Immature natural killer cell (primary cell): ENCODE results near the gene RNF227. TPM values are rescaled to one million over a fixed set of nuclear protein-coding genes. Genes with fewer than 3 reads are reported as not detected.
"Not testable (repeated sequence)": the region's sequence is repeated elsewhere in the genome, so short reads cannot be mapped to it uniquely, and the experiment has no call there.

Experiments used
- DNase-seq, 3 donors: peaks; one replicate each; pipeline ENCODE4 v3.0.0; 2022; ENCODE audit warnings: mixed read lengths in 1 of 3
- H3K27ac Mint-ChIP-seq, 6 donors: one replicate each; pipeline ENCODE4 v1.8.0; 2020; ENCODE audit warnings: mixed read lengths in 6 of 6, mild to moderate bottlenecking in 5 of 6, inconsistent platforms in 4 of 6, moderate library complexity in 3 of 6
- H3K27me3 Mint-ChIP-seq, 3 donors: one replicate each; pipeline ENCODE4 v1.8.0; 2020 to 2021; ENCODE audit warnings: low read depth in 3 of 3, mild to moderate bottlenecking in 3 of 3, mixed read lengths in 3 of 3, moderate library complexity in 3 of 3, inconsistent platforms in 1 of 3
- H3K36me3 Mint-ChIP-seq, 3 donors: one replicate each; pipeline ENCODE4 v1.8.0; 2020; ENCODE audit warnings: mixed read lengths in 3 of 3, inconsistent platforms in 2 of 3, mild to moderate bottlenecking in 2 of 3
- H3K4me1 Mint-ChIP-seq, 2 donors: one replicate each; pipeline ENCODE4 v1.8.0; 2020; ENCODE audit warnings: inconsistent platforms in 2 of 2, mild to moderate bottlenecking in 2 of 2, mixed read lengths in 2 of 2, moderate library complexity in 1 of 2
- H3K4me3 Mint-ChIP-seq, 5 donors: one replicate each; pipeline ENCODE4 v1.8.0; 2020; ENCODE audit warnings: mild to moderate bottlenecking in 5 of 5, mixed read lengths in 5 of 5, inconsistent platforms in 3 of 5, moderate library complexity in 3 of 5
- H3K9me3 Mint-ChIP-seq, 6 donors: one replicate each; pipeline ENCODE4 v1.8.0; 2020; ENCODE audit warnings: mild to moderate bottlenecking in 6 of 6, mixed read lengths in 6 of 6, inconsistent platforms in 4 of 6, moderate library complexity in 3 of 6
- polyA plus RNA-seq, 3 donors: library from polyadenylated mRNA; unstranded; fragments of 300-500 nt; fragmentation: Illumina TruSeq; gene quantifications; one replicate each; pipeline ENCODE4 v1.2.3, GENCODE V29; 2021

The RNF227 gene
- polyA plus RNA-seq, 3 donors from 2014 or later, result 1.9 to 3.3 (median 2.7) TPM

DNA sequence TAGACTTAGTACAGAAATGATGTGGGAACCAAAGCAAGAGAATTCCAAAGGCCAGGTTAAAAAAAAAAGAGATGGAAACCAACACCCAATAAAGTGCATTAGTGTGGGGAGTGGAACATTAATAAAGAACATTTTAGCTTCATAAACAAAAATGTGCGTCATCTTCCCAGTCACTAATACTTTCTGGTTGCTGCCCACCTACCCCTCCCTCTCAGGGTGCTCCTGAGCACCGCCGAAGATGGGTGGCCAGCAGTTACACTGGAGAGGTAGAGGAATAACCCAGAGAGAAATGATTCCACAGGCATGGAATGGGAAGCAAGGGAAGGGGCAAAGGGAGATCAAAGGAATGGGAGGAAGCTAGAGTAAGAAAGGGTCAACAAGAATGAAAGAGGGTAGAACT, 33.5 kb downstream of the RNF227 start:
- H3K4me1 Mint-ChIP-seq, result peaks cover 5 to 7% of the 10 kb centered on the region in 2 donors
- H3K27me3 Mint-ChIP-seq, result peaks cover 5 to 17% (median 9%) of the 10 kb centered on the region in 3 donors
- H3K4me3 Mint-ChIP-seq, result no peak overlapping the region
- H3K27ac Mint-ChIP-seq, result no peak overlapping the region
- DNase-seq, result no peak
- H3K36me3 Mint-ChIP-seq, result no peaks in the 10 kb centered on the region
- peaks cover 0 to 2% (median 0%) of the 10 kb centered on the region in 6 donors for H3K9me3 Mint-ChIP-seq

DNA sequence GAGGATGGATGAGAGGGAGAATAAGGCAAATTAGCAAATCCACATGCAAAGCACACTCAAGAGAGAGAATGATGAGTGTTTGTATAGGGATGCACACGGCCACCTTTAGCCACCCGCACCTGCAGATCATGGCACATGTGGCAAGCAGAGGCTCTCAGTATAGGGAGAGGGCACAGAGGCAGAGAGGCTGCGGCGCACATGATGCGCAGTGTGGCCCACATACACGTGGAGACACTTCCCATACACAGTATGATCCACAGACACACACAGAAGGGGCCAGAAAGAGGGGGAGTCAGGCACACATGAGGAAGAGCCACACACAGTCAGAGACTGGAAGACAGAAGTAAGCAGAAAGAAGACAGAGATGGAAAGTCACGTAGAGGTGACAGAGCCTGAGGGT, 34.0 kb downstream of the RNF227 start:
- Mint-ChIP-seq H3K4me3 (no peak overlapping the region), H3K9me3 (peaks cover 0 to 2% (median 0%) of the 10 kb centered on the region in 6 donors), H3K4me1 (peaks cover 5 to 7% of the 10 kb centered on the region in 2 donors), H3K27me3 (peaks cover 5 to 17% (median 9%) of the 10 kb centered on the region in 3 donors), H3K27ac (no peak overlapping the region), H3K36me3 (no peaks in the 10 kb centered on the region)
- no peak for DNase-seq

DNA sequence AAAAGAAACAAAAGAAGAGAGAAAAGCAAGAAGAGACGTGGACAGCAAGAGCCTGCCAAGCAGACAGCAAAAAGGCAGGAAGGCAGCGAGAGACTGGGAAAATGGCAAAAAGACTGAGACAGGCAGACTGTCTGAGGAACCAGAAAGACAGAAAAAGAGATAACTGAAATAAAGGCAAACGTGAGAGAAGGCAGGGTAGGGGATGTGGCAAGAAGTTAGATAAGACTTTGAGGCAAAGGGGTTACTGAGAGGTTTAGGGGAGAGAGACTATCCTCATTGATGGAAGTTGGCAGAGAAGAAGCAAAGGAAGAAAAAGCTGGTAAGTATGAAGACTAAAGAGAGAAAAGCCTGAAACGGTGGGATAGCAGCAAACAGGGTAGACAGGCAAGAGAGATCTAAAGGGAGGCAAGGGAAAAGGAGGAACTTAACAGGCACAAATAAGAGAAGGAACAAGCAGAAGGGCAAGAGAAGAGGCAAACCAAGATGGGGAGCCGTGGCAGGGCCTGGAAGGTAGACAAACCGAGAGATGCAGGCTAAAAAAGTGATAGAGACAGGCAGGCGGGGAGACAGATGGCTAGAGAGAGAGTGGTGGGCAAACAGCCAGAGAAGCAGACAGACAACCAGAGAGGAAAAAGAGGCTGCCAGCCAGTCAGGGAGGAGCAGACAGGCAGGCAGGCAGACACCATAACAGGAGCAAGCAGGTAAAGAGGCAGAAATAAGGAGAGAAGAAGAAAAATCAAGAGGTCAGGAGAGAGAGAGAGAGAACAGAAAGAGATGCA, 34.6 kb downstream of the RNF227 start:
- peaks cover 0 to 2% (median 0%) of the 10 kb centered on the region in 6 donors for H3K9me3 Mint-ChIP-seq
- peaks cover 5 to 17% (median 9%) of the 10 kb centered on the region in 3 donors for H3K27me3 Mint-ChIP-seq
- DNase-seq, result no peak
- H3K27ac Mint-ChIP-seq, result no peak overlapping the region
- H3K36me3 Mint-ChIP-seq, result no peaks in the 10 kb centered on the region
- H3K4me1 Mint-ChIP-seq, result peaks cover 5 to 7% of the 10 kb centered on the region in 2 donors
- no peak overlapping the region for H3K4me3 Mint-ChIP-seq

DNA sequence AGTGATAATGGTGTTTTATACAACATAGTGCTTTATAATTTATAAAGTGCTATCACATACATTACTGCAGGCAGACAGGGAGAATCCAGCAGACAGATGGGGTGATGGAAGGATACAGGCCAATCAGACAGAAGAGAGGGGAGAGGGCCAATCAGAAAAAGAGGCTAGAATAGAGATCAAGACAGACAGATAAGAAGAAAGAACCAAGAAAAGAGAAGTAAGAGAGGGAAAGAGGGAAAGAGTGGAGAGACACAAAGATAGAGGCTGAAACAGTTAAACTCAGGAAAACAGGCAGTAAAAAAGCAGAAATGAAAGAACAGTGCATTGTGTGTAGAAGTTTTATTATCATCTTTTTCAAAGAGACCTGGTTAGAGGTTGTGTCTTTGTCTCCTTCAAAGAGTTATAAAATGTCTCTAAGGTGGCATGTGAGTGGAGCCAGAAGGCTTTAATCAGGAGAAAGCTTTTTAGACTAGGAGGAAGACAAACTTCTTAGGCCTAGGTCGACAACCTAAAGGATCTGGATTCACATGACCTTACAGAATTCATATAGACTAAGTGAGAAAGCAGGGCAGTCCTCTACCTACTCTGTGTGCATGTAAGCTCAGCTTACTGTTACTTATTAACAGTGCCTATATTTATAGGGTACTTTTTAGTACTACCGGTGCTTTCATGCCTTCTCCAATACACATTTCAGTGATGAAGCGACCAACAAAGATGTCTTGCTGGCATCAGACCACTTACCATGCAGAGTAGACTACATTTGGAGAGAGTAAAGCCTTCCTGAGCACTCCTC, 35.8 kb downstream of the RNF227 start:
- DNase-seq, result no peak
- Mint-ChIP-seq H3K36me3 (peaks cover 0 to 4% (median 0%) of the 10 kb centered on the region in 3 donors), H3K27ac (no peak overlapping the region), H3K4me3 (no peak overlapping the region), H3K4me1 (peaks cover 5 to 7% of the 10 kb centered on the region in 2 donors), H3K27me3 (peaks cover 5 to 9% (median 7%) of the 10 kb centered on the region in 3 donors), H3K9me3 (no peaks in the 10 kb centered on the region)

DNA sequence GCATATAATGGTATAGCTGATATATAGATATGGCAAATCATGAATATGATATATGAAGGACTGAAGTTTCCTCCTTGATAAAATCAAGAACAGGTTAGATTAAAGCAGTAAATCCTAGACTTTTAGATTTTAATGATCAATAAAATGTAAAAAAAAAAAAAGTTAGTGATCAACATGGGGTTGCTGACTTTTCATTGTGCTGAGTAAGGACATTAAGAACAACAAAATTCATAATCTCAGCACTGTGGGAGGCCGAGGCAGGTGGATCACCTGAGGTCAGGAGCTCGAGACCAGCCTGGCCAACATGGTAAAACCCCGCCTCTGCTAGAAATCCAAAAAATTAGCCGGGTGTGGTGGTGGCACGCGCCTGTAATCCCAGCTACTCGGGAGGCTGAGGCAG, 37.9 kb downstream of the RNF227 start:
- DNase-seq, result no peak
- Mint-ChIP-seq H3K4me1 (peaks cover 1 to 8% of the 10 kb centered on the region in 2 donors), H3K27me3 (no peaks in the 10 kb centered on the region), H3K36me3 (peaks cover 3 to 15% (median 7%) of the 10 kb centered on the region in 3 donors), H3K9me3 (no peaks in the 10 kb centered on the region), H3K4me3 (no peak overlapping the region), H3K27ac (no peak overlapping the region)

DNA sequence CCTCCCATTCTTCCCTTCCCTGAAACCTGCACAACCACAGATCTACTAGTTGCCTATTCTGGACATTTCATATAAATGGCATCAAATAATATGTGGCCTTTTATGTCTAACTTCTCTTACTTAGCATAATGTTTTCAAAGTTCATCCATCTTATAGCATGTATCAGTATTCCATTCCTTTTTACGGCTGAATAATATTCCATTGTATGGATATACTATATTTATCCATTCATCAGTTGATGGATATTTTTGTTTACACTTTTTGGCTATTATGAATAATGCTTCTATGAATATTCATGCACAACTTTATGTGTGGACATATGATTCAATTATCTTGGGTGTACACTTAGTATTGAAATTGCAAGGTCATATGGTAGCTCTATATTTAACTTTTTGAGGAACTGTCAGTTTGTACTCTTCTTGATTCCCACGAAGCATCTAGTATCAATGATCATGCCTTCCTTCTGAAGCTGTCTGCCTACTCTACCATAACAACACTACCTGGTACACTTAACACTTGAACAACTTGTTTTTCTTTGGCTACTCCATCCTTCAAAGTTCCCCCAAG, 40.2 kb downstream of the RNF227 start:
- Mint-ChIP-seq H3K4me3 (no peak overlapping the region), H3K4me1 (peaks cover 4 to 19% of the 10 kb centered on the region in 2 donors), H3K9me3 (no peaks in the 10 kb centered on the region), H3K27me3 (no peaks in the 10 kb centered on the region), H3K36me3 (peaks cover 6 to 21% (median 7%) of the 10 kb centered on the region in 3 donors), H3K27ac (peak overlapping the region in 2 of 6 donors; percentile 5 to 51)
- no peak for DNase-seq

DNA sequence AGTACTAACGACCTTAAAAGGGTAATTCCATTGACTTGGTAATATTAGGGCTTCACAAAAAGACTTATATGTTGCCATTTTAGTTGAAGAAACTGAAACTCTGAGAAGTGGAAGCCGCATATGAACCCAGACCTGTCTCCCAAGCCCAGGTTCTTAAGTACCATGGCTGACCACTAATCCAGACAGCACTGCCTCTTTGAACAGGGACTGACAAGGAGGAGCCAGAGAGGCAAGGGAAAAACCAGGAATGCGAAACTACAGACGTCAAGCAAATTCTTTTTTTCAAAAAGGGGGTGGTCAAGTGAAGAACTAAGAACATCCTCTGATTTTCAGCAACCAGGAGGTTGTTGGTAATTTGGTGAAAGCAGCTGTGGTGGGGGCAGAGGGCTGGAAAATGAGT, 43.0 kb downstream of the RNF227 start:
- Mint-ChIP-seq H3K27me3 (no peaks in the 10 kb centered on the region), H3K4me1 (peaks cover 18 to 30% of the 10 kb centered on the region in 2 donors), H3K36me3 (peaks cover 6 to 21% (median 10%) of the 10 kb centered on the region in 3 donors), H3K27ac (peak overlapping the region in 1 of 6 donors; percentile 48), H3K4me3 (no peak overlapping the region), H3K9me3 (no peaks in the 10 kb centered on the region)
- no peak for DNase-seq

DNA sequence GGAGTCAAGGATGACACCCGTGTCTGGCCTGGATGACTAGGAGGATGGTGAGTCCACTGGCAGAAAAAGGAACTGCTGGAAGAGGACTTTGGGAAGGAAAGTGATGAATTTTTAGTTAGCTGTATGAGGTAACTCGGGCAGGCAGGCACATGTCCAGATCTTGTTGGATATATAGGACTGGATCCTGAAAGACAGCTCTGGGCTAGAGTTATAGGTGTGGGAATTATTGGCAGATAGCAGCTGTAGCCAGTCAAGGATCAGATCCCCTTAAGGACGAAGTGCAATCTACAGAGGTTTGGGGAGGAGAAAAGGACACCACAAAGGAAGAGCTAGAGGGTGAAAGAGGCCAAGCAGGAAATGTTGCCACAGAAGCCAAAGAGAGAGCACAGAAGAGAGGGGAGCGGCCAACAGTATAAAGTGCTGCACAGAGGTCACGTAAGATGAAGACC, 48.2 kb downstream of the RNF227 start:
- Mint-ChIP-seq H3K27me3 (no peaks in the 10 kb centered on the region), H3K27ac (peak overlapping the region; percentile 73 to 94 (median 86)), H3K4me3 (peak overlapping the region; percentile 61 to 88 (median 75)), H3K9me3 (no peaks in the 10 kb centered on the region), H3K4me1 (peaks cover 34 to 40% of the 10 kb centered on the region in 2 donors), H3K36me3 (peaks cover 0 to 12% (median 7%) of the 10 kb centered on the region in 3 donors)
- DNase-seq, result peak in 2 of 3 donors; percentile 24 to 39

DNA sequence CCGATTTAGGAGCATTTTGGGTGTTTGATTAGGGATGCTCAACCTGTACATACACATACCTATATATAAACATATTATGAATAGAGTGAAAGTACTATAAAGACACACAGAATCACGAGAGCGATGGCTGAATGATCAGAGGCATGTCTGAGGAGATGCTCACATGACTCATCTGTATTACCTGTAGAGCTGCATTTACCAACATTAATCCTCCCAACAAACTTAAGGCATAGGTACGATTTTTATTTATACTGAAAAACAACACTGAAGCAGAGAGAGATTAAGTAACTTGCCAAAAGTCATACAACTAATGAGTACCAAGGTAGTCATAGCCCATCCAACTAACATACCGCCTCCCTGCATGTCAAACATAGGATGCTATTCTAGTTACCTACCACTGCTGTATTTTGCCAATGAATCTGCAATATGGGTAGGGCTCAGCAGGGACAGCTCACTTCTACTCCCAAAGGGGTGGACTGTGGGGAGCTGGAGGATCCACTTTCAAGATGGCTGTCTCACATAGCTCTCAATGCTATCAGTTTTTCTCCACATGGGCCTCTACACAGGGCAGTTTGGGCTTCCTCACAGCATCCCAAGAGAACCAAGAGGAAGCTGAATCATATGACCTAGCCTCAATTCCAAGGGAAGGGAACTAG, 51.0 kb downstream of the RNF227 start:
- Mint-ChIP-seq H3K4me1 (peaks cover 33 to 34% of the 10 kb centered on the region in 2 donors), H3K4me3 (no peak overlapping the region), H3K9me3 (no peaks in the 10 kb centered on the region), H3K27me3 (peaks cover 0 to 2% (median 0%) of the 10 kb centered on the region in 3 donors), H3K27ac (peak overlapping the region in 1 of 6 donors; percentile 69), H3K36me3 (peaks cover 0 to 11% (median 9%) of the 10 kb centered on the region in 3 donors)
- DNase-seq, result no peak

DNA sequence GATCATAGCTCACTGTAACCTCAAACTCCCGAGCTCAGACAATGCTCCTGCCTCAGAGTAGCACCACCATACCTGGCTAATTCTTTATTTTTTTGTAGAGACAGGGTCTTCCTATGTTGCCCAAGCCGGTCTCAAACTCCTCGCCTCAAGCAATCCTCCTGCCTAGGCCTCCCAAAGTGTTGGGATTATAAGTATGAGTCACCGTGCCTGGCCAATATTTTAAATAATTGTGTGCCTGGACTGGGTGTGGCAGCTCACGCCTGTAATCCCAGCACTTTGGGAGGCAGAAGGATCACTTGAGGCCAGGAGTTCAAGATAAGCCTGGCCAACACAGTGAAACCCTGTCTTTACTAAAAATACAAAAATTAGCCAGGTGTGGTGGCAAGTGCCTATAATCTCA, 51.7 kb downstream of the RNF227 start:
- H3K4me3 Mint-ChIP-seq, H3K9me3 Mint-ChIP-seq, H3K27ac Mint-ChIP-seq, DNase-seq, H3K36me3 Mint-ChIP-seq, H3K27me3 Mint-ChIP-seq: not testable (repeated sequence)
- H3K4me1 Mint-ChIP-seq, result peaks cover 30 to 34% of the 10 kb centered on the region in 2 donors

Other genes with a start within 250 kb of the RNF227 start
- gene TP53, start 228.8 kb downstream of the RNF227 start, polyA plus RNA-seq, result 10 to 100 TPM; 17.0 to 39.7 (median 18.7) TPM
- 10 to 100 TPM; 18.5 to 24.8 (median 18.7) TPM for gene WRAP53, start 227.8 kb downstream of the RNF227 start, polyA plus RNA-seq
- gene EFNB3, start 211.1 kb downstream of the RNF227 start, polyA plus RNA-seq, result not detected
- gene DNAH2, start 198.5 kb downstream of the RNF227 start, polyA plus RNA-seq, result under 1 TPM in 1 of 3 donors, not detected in 2; 0.26 TPM
- gene KDM6B, start 82.1 kb downstream of the RNF227 start, polyA plus RNA-seq, result under 1 TPM in 2 of 3 donors, not detected in 1; 0.03 to 0.40 TPM
- gene TMEM88, start 61.2 kb downstream of the RNF227 start, polyA plus RNA-seq, result not detected
- 100 to 1,000 TPM; 131 to 346 (median 177) TPM for gene NAA38, start 58.7 kb downstream of the RNF227 start, polyA plus RNA-seq
- gene CYB5D1, start 58.3 kb downstream of the RNF227 start, polyA plus RNA-seq, result 1 to 10 TPM in 2 of 3 donors, not detected in 1; 2.9 to 3.7 TPM
- 10 to 100 TPM in 1 of 3 donors, 1 to 10 TPM in 1, under 1 TPM in 1; 0.72 to 19.6 (median 3.5) TPM for gene CHD3, start 27.5 kb downstream of the RNF227 start, polyA plus RNA-seq
- gene KCNAB3, start 13.6 kb upstream of the RNF227 start, polyA plus RNA-seq, result under 1 TPM in 2 of 3 donors, not detected in 1; 0.15 to 0.26 TPM
- gene TRAPPC1, start 15.7 kb upstream of the RNF227 start, polyA plus RNA-seq, result 100 to 1,000 TPM; 233 to 379 (median 288) TPM
- gene CNTROB, start 15.9 kb upstream of the RNF227 start, polyA plus RNA-seq, result 10 to 100 TPM in 1 of 3 donors, 1 to 10 TPM in 2; 1.8 to 14.4 (median 8.3) TPM
- not detected for gene GUCY2D, start 86.3 kb upstream of the RNF227 start, polyA plus RNA-seq
- gene ALOX15B, start 122.8 kb upstream of the RNF227 start, polyA plus RNA-seq, result not detected
- gene ALOX12B, start 171.4 kb upstream of the RNF227 start, polyA plus RNA-seq, result under 1 TPM in 1 of 3 donors, not detected in 2; 0.17 TPM
- not detected for gene ALOXE3, start 202.2 kb upstream of the RNF227 start, polyA plus RNA-seq
- not detected for gene HES7, start 207.8 kb upstream of the RNF227 start, polyA plus RNA-seq
- 1 to 10 TPM; 3.5 to 8.5 (median 4.5) TPM for gene PER1, start 236.1 kb upstream of the RNF227 start, polyA plus RNA-seq
- gene VAMP2, start 246.7 kb upstream of the RNF227 start, polyA plus RNA-seq, result 10 to 100 TPM; 33.6 to 93.6 (median 39.5) TPM